ENCODE data around the gene KIF19. TPM values are rescaled to one million over a fixed set of nuclear protein-coding genes. Genes with fewer than 3 reads are reported as not detected.

KIF19 gene
- 0.63 TPM for total RNA-seq

GRCh38 chr17:74325743-74326379, at the start of gene KIF19:
Gene KIF19 (plus strand): TSS chr17:74326226. CDS start chr17:74326350, 124 bp downstream.

GRCh38 chr17:74361230-74362068, 35.4 kb downstream of the KIF19 start, which contains the start of gene BTBD17:
Gene BTBD17 (minus strand): TSS chr17:74361868. CDS start chr17:74361819, 49 bp downstream.

GRCh38 chr17:74367206-74367605, 41.2 kb downstream of the KIF19 start, which contains the start of gene GPR142:
Gene GPR142 (plus strand): TSS chr17:74367506. CDS start chr17:74369541, 2,035 bp downstream.

Other genes starting within 250 kb of the KIF19 start
- gene RPL38, start 122.5 kb upstream of the KIF19 start, total RNA-seq = 1,198 TPM
- 17.2 TPM for gene TTYH2, start 112.7 kb upstream of the KIF19 start, total RNA-seq
- gene DNAI2, start 52.0 kb upstream of the KIF19 start, total RNA-seq = not detected
- gene BTBD17, start 35.6 kb downstream of the KIF19 start, total RNA-seq = 4.7 TPM
- not detected for gene GPR142, start 41.3 kb downstream of the KIF19 start, total RNA-seq
- 5.6 TPM for gene GPRC5C, start 105.9 kb downstream of the KIF19 start, total RNA-seq
- 2.5 TPM for gene CD300A, start 140.4 kb downstream of the KIF19 start, total RNA-seq
- gene CD300LB, start 205.2 kb downstream of the KIF19 start, total RNA-seq = not detected
- not detected for gene CD300C, start 219.9 kb downstream of the KIF19 start, total RNA-seq
- gene CD300H, start 241.3 kb downstream of the KIF19 start, total RNA-seq = not detected